K562 (cell line): ENCODE measurements around the gene CENPT. TPM values are rescaled to one million over a fixed set of nuclear protein-coding genes. Genes with fewer than 3 reads are reported as not detected.
A peak's percentile ranks its signal among the peaks of the same experiment; 100 is the strongest.

ENCODE experiments used
- ATAC-seq: fragments of 200-7000 bp; cut with Tn5 transposase; 3 replicates; pipeline ENCODE4 v1.9.1; 2020; ENCODE audit warnings: moderate library complexity
- BruUV-seq: library from RNA; stranded (reverse); fragments of 400-500 nt; replicated peaks from 2 replicates; lab custom pipeline; 2021; lab: Mats Ljungman, UMichigan
- CTCF ChIA-PET: fragments of 300-600 bp; formaldehyde crosslinking; extraction: SDS; loops from one replicate; lab custom pipeline; 2021; ENCODE audit warnings: low intra/inter-chr PET ratio; lab: Yijun Ruan, JAX
- POLR2A ChIA-PET: fragments of 300-600, 350-650 bp; sonication (Branson Sonifier 250); formaldehyde crosslinking; extraction: SDS; loops from one replicate; lab custom pipeline; 2021; ENCODE audit warnings: antibody characterized with exemption, inconsistent platforms; lab: Yijun Ruan, JAX
- DNase-seq, 4 experiments: peaks; one replicate each; pipeline versions ENCODE4 v3.0.0 to v3.0.0-alpha.2; 2011 to 2018; ENCODE audit warnings: low spot score in 3 of 4, mixed read lengths in 3 of 4; ENCODE audit errors: extremely low read depth in 1 of 4
- FAIRE-seq: peaks from 2 replicates; lab custom pipeline; 2011; peaks lifted over from hg19 to GRCh38; lab: Jason Lieb, UNC
- H2AFZ ChIP-seq: 2 replicates; pipeline ENCODE4 v1.6.0; 2011; ENCODE audit warnings: low read depth, low read length, control low read depth, inconsistent platforms
- H3K27ac ChIP-seq: fragments of 200-600 bp; 3 replicates; pipeline ENCODE4 v1.8.0; 2011; ENCODE audit warnings: low read depth, mild to moderate bottlenecking, control low read depth, inconsistent platforms, low read length, moderate library complexity, mixed read lengths; ENCODE audit errors: extremely low read depth
- H3K27me3 ChIP-seq, 2 experiments: fragments of 300-600 bp in 1 of 2; 2 replicates in 1 of 2; 3 replicates in 1 of 2; pipeline versions ENCODE4 v1.6.0 to v1.8.0; 2011; ENCODE audit warnings: inconsistent platforms in 2 of 2, low read length in 2 of 2, mild to moderate bottlenecking in 1 of 2, mixed read lengths in 1 of 2, moderate library complexity in 1 of 2; ENCODE audit not compliant: control insufficient read depth in 2 of 2, insufficient read depth in 2 of 2
- H3K36me3 ChIP-seq: fragments of 300-600 bp; 3 replicates; pipeline ENCODE4 v1.8.0; 2011; ENCODE audit warnings: mild to moderate bottlenecking, low read length, inconsistent platforms; ENCODE audit not compliant: control insufficient read depth, insufficient read depth
- H3K4me1 ChIP-seq, 2 experiments: fragments of 200-600 bp in 1 of 2; replicated peaks in 1 of 2; 2 replicates in 1 of 2; 3 replicates in 1 of 2; pipeline versions ENCODE4 v1.5.1 to v1.8.0; 2011; ENCODE audit warnings: inconsistent platforms in 2 of 2, low read length in 2 of 2, mild to moderate bottlenecking in 1 of 2, mixed read lengths in 1 of 2, moderate library complexity in 1 of 2; ENCODE audit not compliant: control insufficient read depth in 2 of 2, insufficient read depth in 2 of 2
- H3K4me2 ChIP-seq: 2 replicates; pipeline ENCODE4 v1.6.1; 2011; ENCODE audit warnings: low read length, control low read depth, inconsistent platforms, mixed read lengths; ENCODE audit not compliant: insufficient read depth
- H3K4me3 ChIP-seq: fragments of 200-600 bp; sonication (generic), shearing (Covaris generic); 2 replicates; pipeline ENCODE4 v1.5.1; 2016; ENCODE audit warnings: control low read depth, inconsistent platforms
- H3K79me2 ChIP-seq: fragments of 200-600 bp; 3 replicates; pipeline ENCODE4 v1.8.0; 2011; ENCODE audit warnings: low read length, inconsistent platforms; ENCODE audit not compliant: control insufficient read depth, insufficient read depth
- H3K9ac ChIP-seq, 2 experiments: 2 replicates each; pipeline versions ENCODE4 v1.6.0 to v1.6.1; 2011; ENCODE audit warnings: low read depth in 2 of 2, low read length in 2 of 2, control low read depth in 1 of 2, inconsistent platforms in 1 of 2, mild to moderate bottlenecking in 1 of 2, mixed read lengths in 1 of 2; ENCODE audit not compliant: insufficient read depth in 1 of 2
- H3K9me1 ChIP-seq: one replicate; pipeline ENCODE4 v1.6.0; 2011; ENCODE audit warnings: inconsistent platforms, mild to moderate bottlenecking, low read length, moderate library complexity; ENCODE audit not compliant: control insufficient read depth, insufficient read depth
- H3K9me3 ChIP-seq: replicated peaks from 2 replicates; pipeline ENCODE4 v1.5.1; 2011; ENCODE audit warnings: low read depth, low read length, inconsistent platforms; ENCODE audit not compliant: control insufficient read depth, insufficient read depth
- H4K20me1 ChIP-seq: replicated peaks from 2 replicates; pipeline ENCODE4 v1.6.1; 2011; ENCODE audit warnings: low read length, inconsistent platforms, mixed read lengths; ENCODE audit not compliant: control insufficient read depth, insufficient read depth
- BACH1 ChIP-seq: fragments of 200-800 bp; sonication (Bioruptor generic); IDR thresholded peaks from 2 replicates; pipeline ENCODE4 v1.6.1; 2016; ENCODE audit warnings: missing genetic modification characterization, missing compliant biosample characterization
- CAMTA2 ChIP-seq: fragments of 250-450 bp; sonication (Bioruptor Pico); conservative IDR thresholded peaks from 2 replicates; pipeline ENCODE4 v1.5.1; 2022
- CBX8 ChIP-seq: fragments of 200-600 bp; sonication (generic); IDR thresholded peaks from 2 replicates; pipeline ENCODE4 v1.6.1; 2012; ENCODE audit warnings: borderline replicate concordance, mixed run types, low read depth, mild to moderate bottlenecking, moderate library complexity, mixed read lengths, low read length, control low read depth, inconsistent platforms; ENCODE audit not compliant: poor library complexity, severe bottlenecking; ENCODE audit errors: extremely low read depth
- CC2D1A ChIP-seq: fragments of 450-650 bp; IDR thresholded peaks from 2 replicates; pipeline ENCODE4 v1.6.1; 2017; ENCODE audit warnings: mild to moderate bottlenecking
- ETS2 ChIP-seq: IDR thresholded peaks from 2 replicates; pipeline ENCODE4 v1.6.1; 2016; ENCODE audit warnings: borderline replicate concordance, missing genetic modification characterization, mild to moderate bottlenecking, moderate library complexity, missing compliant biosample characterization; ENCODE audit not compliant: poor library complexity, severe bottlenecking
- GTF2E2 ChIP-seq: fragments of 200-800 bp; sonication (Bioruptor generic); IDR thresholded peaks from 2 replicates; pipeline ENCODE4 v1.6.1; 2016; ENCODE audit warnings: missing genetic modification characterization, missing compliant biosample characterization
- NCOR1 ChIP-seq: fragments of 450-650 bp; IDR thresholded peaks from 2 replicates; pipeline ENCODE4 v1.6.1; 2016; ENCODE audit warnings: mild to moderate bottlenecking, moderate library complexity
- PTBP1 ChIP-seq: fragments of 200-400 bp; formaldehyde crosslinking; IDR thresholded peaks from 2 replicates; pipeline ENCODE4 v1.6.1; 2017; ENCODE audit warnings: low read depth, low read length
- RBM15 ChIP-seq: fragments of 200-400 bp; formaldehyde crosslinking; IDR thresholded peaks from 2 replicates; pipeline ENCODE4 v1.6.1; 2018; ENCODE audit warnings: mild to moderate bottlenecking, low read length, moderate library complexity; ENCODE audit not compliant: insufficient read depth
- SRSF3 ChIP-seq: fragments of 200-400 bp; formaldehyde crosslinking; IDR thresholded peaks from 2 replicates; pipeline ENCODE4 v1.6.1; 2016; ENCODE audit warnings: mild to moderate bottlenecking, low read length, moderate library complexity; ENCODE audit not compliant: insufficient read depth
- TBP ChIP-seq: optimal IDR thresholded peaks from 2 replicates; pipeline ENCODE3; 2011; ENCODE audit warnings: low read depth, low read length, improper control_type of control experiment
- TOE1 ChIP-seq, 2 experiments: fragments of 450-650 bp in 1 of 2; sonication (generic) in 1 of 2; formaldehyde crosslinking in 1 of 2; IDR thresholded peaks; 2 replicates each; pipeline versions ENCODE4 v1.7.1 to v1.8.0; 2016 to 2022; ENCODE audit warnings: borderline replicate concordance in 2 of 2, mild to moderate bottlenecking in 2 of 2, antibody characterized with exemption in 1 of 2, inconsistent platforms in 1 of 2, low read depth in 1 of 2, missing genetic modification reagents in 1 of 2, moderate library complexity in 1 of 2
- ZNF224 ChIP-seq: sonication (generic); formaldehyde crosslinking; IDR thresholded peaks from 2 replicates; pipeline ENCODE4 v1.8.0; 2022; ENCODE audit warnings: mild to moderate bottlenecking, missing genetic modification reagents
- WGBS: fragments of 100-300 bp; shearing (Covaris generic); methylation state at CpG from one replicate; pipeline ENCODE4 v1.1.6; 2016; ENCODE audit warnings: low coverage, mixed read lengths; ENCODE audit not compliant: insufficient coverage; ENCODE audit errors: missing lambda C conversion rate; 5-methylcytosine and 5-hydroxymethylcytosine counted together
- in situ Hi-C: fragments of 300-500 bp; cut with MboI; formaldehyde crosslinking; loops from 4 replicates; pipeline ENCODE4 v1.15.0; 2018; ENCODE audit warnings: inconsistent platforms, mixed read lengths
- intact Hi-C: fragments of 100-400 bp; cut with micrococcal nuclease; formaldehyde crosslinking; loops from 2 replicates; pipeline ENCODE4 v1.14.2; 2022
- polyA plus RNA-seq, 8 experiments: library from polyadenylated mRNA; depleted of rRNA in 4 of 8; stranded (reverse) in 5 of 8; unstranded in 3 of 8; fragments of >200 nt; fragmentation: Nextera tagmentation in 2 of 8; fragmentation: Illumina TruSeq in 1 of 8; extraction: Ambion mirVana in 2 of 8; extraction: Trizol in 1 of 8; gene quantifications; 2 replicates each; pipeline versions ENCODE4 v1.2.1 to v1.2.3, GENCODE V29; 2011 to 2014; ENCODE audit warnings: inconsistent platforms in 1 of 8, missing spikeins in 1 of 8
- total RNA-seq, 7 experiments: library from RNA; depleted of rRNA in 6 of 7; stranded (reverse); fragments of >200 nt in 6 of 7; fragmentation: Illumina TruSeq in 2 of 7; extraction: Trizol in 2 of 7; gene quantifications; 2 replicates each; pipeline versions ENCODE4 v1.2.1 to v1.2.3, GENCODE V29; 2011 to 2021; ENCODE audit warnings: low replicate concordance in 1 of 7
- TF ChIP-seq, protein P1 (sequence below), 2 experiments: fragments of 450-650 bp; conservative IDR thresholded peaks; 2 replicates each; pipeline ENCODE4 v1.6.1; 2017; ENCODE audit warnings: mild to moderate bottlenecking in 2 of 2, moderate library complexity in 2 of 2
- TF ChIP-seq, protein P2 (sequence below): fragments of 250-450 bp; sonication (Bioruptor Pico); IDR thresholded peaks from 2 replicates; pipeline ENCODE4 v1.5.1; 2021; ENCODE audit warnings: mild to moderate bottlenecking
- TF ChIP-seq, protein P3 (sequence below): fragments of 250-450 bp; sonication (Bioruptor Pico); IDR thresholded peaks from 2 replicates; pipeline ENCODE4 v1.8.0; 2022; ENCODE audit warnings: inconsistent platforms, mild to moderate bottlenecking, moderate library complexity, borderline replicate concordance

The CENPT gene
- total and polyA plus RNA-seq, 9 of the 15 experiments (the other 6 are each of a cell fraction or from before 2014, with no cell fraction given), result 3.6 to 94.2 (median 44.1) TPM

GRCh38 chr16:67892375-67892774 is 44.9 kb upstream of the CENPT start (continued):
- no peak for TF ChIP-seq ETS2 (tag)
- no peak for TF ChIP-seq NCOR1
- TF ChIP-seq, protein P1, sequence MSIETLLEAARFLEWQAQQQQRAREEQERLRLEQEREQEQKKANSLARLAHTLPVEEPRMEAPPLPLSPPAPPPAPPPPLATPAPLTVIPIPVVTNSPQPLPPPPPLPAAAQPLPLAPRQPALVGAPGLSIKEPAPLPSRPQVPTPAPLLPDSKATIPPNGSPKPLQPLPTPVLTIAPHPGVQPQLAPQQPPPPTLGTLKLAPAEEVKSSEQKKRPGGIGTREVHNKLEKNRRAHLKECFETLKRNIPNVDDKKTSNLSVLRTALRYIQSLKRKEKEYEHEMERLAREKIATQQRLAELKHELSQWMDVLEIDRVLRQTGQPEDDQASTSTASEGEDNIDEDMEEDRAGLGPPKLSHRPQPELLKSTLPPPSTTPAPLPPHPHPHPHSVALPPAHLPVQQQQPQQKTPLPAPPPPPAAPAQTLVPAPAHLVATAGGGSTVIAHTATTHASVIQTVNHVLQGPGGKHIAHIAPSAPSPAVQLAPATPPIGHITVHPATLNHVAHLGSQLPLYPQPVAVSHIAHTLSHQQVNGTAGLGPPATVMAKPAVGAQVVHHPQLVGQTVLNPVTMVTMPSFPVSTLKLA (conservative IDR thresholded peaks at IDR 0.05), result 0 out of 4 replicates have a peak, but pooled peaks of 1 of the 2 experiments have one; percentile 4
- no peak for TF ChIP-seq GTF2E2
- TF ChIP-seq CBX8, result no peak
- TF ChIP-seq, all 486 proteins: peak for 2

DNA sequence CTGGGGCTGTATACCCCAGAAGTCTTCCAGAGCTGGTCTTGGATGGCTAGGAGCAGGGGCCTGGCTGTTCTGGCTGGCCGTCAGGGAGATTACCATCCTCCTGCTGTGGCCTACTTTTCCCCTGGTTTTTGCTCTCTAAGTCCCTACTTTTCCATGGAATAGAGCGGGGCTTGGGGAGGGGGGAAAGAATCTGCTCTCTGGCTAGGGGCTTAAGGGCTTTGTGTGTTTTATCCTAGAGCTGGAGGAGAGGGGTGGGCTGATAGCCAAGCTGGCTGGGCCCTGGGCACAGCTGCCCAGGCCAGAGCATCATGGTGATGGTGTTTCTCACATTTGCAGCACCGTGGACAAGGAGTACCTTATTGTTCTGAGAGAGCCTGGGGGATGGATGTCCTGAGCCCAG is 40.8 kb upstream of the CENPT start:
- peaks cover 19% of the 10 kb centered on the region; the same call in 2 of the 3 replicates for H3K36me3 ChIP-seq
- in situ Hi-C loops (no loop called here), intact Hi-C loops (loop anchor here (10.0 kb wide), 1 partner anchor 156 kb away; no protein-coding TSS in a partner anchor)
- WGBS, result 80% methylated on average over 3 of the region's 3 CpGs
- no peak overlapping the region for H3K4me2 ChIP-seq
- DNase-seq (no peak), ATAC-seq (no peak), FAIRE-seq (no peak)
- ChIA-PET CTCF (no interaction called here), POLR2A (interaction anchor here (0.8 to 3.1 kb wide), 2 partner anchors 10 to 17 kb away, joined by 3 to 11 read pairs; no protein-coding TSS in a partner anchor)
- peaks cover 9 to 39% of the 10 kb centered on the region in 2 experiments; a peak in 4 of 5 replicates for H3K4me1 ChIP-seq
- peaks cover 5% of the 10 kb centered on the region for H3K79me2 ChIP-seq
- no TSS peak for BruUV-seq
- no peak overlapping the region for H3K27ac ChIP-seq
- H3K9me1 ChIP-seq, result no peaks in the 10 kb centered on the region
- no peaks in the 10 kb centered on the region for H3K9me3 ChIP-seq
- H4K20me1 ChIP-seq, result peaks cover 12% of the 10 kb centered on the region
- 0 out of 4 replicates have a peak overlapping the region, but pooled peaks of 1 of the 2 experiments have one; percentile 37 for H3K9ac ChIP-seq
- no peak overlapping the region for H3K4me3 ChIP-seq
- no peaks in the 10 kb centered on the region for H3K27me3 ChIP-seq
- H2AFZ ChIP-seq, result no peak overlapping the region
- TF ChIP-seq RBM15 (no peak), SRSF3 (no peak), PTBP1 (no peak), TBP (no peak), CC2D1A (no peak), CAMTA2 (CRISPR knock-in tag) (no peak), BACH1 (no peak), ZNF224 (CRISPR knock-in tag) (no peak), TOE1 (IDR thresholded peaks at IDR 0.05; ENCODE audit: borderline replicate concordance) (no peak), TOE1 (CRISPR knock-in tag; IDR thresholded peaks at IDR 0.05; ENCODE audit: borderline replicate concordance, low read depth) (no peak)
- TF ChIP-seq, protein P2, sequence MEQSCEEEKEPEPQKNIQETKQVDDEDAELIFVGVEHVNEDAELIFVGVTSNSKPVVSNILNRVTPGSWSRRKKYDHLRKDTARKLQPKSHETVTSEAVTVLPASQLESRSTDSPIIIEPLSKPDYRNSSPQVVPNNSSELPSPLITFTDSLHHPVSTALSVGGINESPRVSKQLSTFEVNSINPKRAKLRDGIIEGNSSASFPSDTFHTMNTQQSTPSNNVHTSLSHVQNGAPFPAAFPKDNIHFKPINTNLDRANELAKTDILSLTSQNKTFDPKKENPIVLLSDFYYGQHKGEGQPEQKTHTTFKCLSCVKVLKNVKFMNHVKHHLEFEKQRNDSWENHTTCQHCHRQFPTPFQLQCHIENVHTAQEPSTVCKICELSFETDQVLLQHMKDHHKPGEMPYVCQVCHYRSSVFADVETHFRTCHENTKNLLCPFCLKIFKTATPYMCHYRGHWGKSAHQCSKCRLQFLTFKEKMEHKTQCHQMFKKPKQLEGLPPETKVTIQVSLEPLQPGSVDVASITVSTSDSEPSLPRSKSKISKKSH, result no peak
- TF ChIP-seq, protein P3, sequence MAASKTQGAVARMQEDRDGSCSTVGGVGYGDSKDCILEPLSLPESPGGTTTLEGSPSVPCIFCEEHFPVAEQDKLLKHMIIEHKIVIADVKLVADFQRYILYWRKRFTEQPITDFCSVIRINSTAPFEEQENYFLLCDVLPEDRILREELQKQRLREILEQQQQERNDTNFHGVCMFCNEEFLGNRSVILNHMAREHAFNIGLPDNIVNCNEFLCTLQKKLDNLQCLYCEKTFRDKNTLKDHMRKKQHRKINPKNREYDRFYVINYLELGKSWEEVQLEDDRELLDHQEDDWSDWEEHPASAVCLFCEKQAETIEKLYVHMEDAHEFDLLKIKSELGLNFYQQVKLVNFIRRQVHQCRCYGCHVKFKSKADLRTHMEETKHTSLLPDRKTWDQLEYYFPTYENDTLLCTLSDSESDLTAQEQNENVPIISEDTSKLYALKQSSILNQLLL, result no peak
